GM21786 (cell line): ENCODE results near the gene SYNE2.

Experiments
- ATAC-seq: cut with Tn5 transposase; IDR thresholded peaks from one replicate; pipeline ENCODE4 v1.9.1; 2021; ENCODE audit not compliant: unreplicated experiment

Gene SYNE2

GRCh38 chr14:64064447-64064846, 211.6 kb downstream of the SYNE2 start:
- ATAC-seq, result no peak

- ATAC-seq, result no peak
Measured at GRCh38 chr14:64069634-64070359, 217.0 kb downstream of the SYNE2 start.

- ATAC-seq, result no peak
Measured at GRCh38 chr14:64074961-64075612, 222.3 kb downstream of the SYNE2 start.

- no peak for ATAC-seq
Measured at GRCh38 chr14:64075613-64076005, 222.8 kb downstream of the SYNE2 start.

- ATAC-seq, result no peak
Measured at GRCh38 chr14:64080452-64080851, 227.6 kb downstream of the SYNE2 start.

- ATAC-seq, result no peak
Measured at GRCh38 chr14:64081174-64081746, 228.5 kb downstream of the SYNE2 start.

- ATAC-seq, result no peak
Measured at GRCh38 chr14:64082837-64083236, 230.0 kb downstream of the SYNE2 start.

- ATAC-seq, result no peak
Measured at GRCh38 chr14:64088647-64088964, 235.8 kb downstream of the SYNE2 start.

- ATAC-seq, result no peak
Measured at GRCh38 chr14:64089920-64090319, 237.1 kb downstream of the SYNE2 start.

- ATAC-seq, result no peak
Measured at GRCh38 chr14:64091217-64091616, 238.4 kb downstream of the SYNE2 start.

- ATAC-seq, result no peak
Measured at GRCh38 chr14:64092338-64092737, 239.5 kb downstream of the SYNE2 start.

GRCh38 chr14:64092940-64093339, 240.1 kb downstream of the SYNE2 start:
- ATAC-seq, result no peak

GRCh38 chr14:64095620-64096019, 242.8 kb downstream of the SYNE2 start:
- ATAC-seq, result no peak

GRCh38 chr14:64098120-64098519, 245.3 kb downstream of the SYNE2 start:
- ATAC-seq, result no peak

GRCh38 chr14:64107438-64107837, 254.6 kb downstream of the SYNE2 start:
- ATAC-seq, result no peak

- ATAC-seq, result no peak
Measured at GRCh38 chr14:64109819-64110554, 257.2 kb downstream of the SYNE2 start.

- ATAC-seq, result no peak
Measured at GRCh38 chr14:64110802-64111201, 258.0 kb downstream of the SYNE2 start.

- ATAC-seq, result no peak
Measured at GRCh38 chr14:64112867-64113678, 260.3 kb downstream of the SYNE2 start.

- no peak for ATAC-seq
Measured at GRCh38 chr14:64114166-64114565, 261.4 kb downstream of the SYNE2 start.

- ATAC-seq, result no peak
Measured at GRCh38 chr14:64114796-64115195, 262.0 kb downstream of the SYNE2 start.

GRCh38 chr14:64115401-64115800, 262.6 kb downstream of the SYNE2 start:
- no peak for ATAC-seq
